ENCODE measurements around the gene PIK3R3. TPM values are rescaled to one million over a fixed set of nuclear protein-coding genes. Genes with fewer than 3 reads are reported as not detected.

Gene PIK3R3
- total and polyA plus RNA-seq, 9 of the 15 experiments (the other 6 are each of a cell fraction or from before 2014, with no cell fraction given), result 1.4 to 7.7 (median 4.6) TPM

DNA sequence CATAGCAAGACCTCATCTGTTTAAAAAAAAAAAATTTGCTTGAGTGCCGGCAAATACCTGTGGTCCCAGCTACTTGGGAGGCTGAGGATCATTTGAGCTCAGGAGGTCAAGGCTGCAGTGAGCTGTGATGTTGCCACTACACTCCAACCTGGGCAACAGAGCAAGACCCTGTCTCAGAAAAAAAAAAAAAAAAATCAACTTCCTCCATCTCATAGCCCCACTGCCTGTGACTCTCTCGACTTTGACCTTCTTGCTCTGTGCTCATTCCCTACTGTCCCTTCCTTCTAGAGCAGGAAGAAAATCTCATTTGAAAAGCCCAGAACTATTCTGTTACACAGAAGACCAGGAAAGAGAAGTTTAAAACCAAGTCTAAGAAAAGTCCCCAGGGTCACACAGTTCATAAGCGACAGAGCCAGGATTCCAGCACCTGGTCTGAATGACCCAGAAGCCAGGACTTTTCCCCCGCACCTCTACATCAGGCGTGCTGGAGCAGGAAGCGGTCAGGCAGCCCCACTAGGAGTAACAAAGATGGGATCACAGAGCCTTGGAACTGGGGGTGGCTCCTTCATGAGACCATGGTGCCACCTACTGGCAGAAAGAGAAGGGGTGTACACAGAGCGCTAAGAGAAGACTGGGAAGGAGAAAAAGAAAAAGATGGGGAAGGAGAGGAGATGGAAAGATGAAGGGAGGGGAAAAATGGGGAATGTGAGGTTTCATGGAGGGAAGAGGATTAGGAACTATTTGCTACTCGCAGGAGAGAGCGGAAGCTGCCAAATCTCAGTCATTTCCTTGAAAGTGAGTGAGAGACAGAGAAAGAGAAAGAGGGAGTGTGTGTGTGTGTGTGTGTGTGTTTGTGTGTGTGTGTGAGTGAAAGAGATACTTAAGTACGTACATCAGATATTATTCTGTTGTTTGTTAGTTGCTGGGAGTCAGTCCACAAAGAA is 47.0 kb upstream of the PIK3R3 start (continued):
- TF ChIP-seq NFIC (IDR thresholded peaks at IDR 0.05), result peak; percentile 11; the same call in 1 of the 2 replicates
- no peak for TF ChIP-seq ZBTB17 (CRISPR knock-in tag; IDR thresholded peaks at IDR 0.05)
- TF ChIP-seq CSDE1 (IDR thresholded peaks at IDR 0.05), result 0 out of 4 replicates have a peak, but pooled peaks of 1 of the 2 experiments have one; percentile 76
- TF ChIP-seq NR1H2 (CRISPR knock-in tag; IDR thresholded peaks at IDR 0.05), result no peak
- TF ChIP-seq CBFA2T3 (IDR thresholded peaks at IDR 0.05), result peak; percentile 11; the same call in 1 of the 2 replicates
- peak in 1 of 2 experiments; percentile 30; a peak in 1 of 4 replicates for TF ChIP-seq ZMIZ1 (IDR thresholded peaks at IDR 0.05; ENCODE audit: low read depth in 2 of 2, low read length in 2 of 2)
- TF ChIP-seq, protein P1, sequence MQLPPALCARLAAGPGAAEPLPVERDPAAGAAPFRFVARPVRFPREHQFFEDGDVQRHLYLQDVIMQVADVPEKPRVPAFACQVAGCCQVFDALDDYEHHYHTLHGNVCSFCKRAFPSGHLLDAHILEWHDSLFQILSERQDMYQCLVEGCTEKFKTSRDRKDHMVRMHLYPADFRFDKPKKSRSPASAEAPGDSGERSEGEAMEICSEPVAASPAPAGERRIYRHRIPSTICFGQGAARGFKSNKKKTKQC (CRISPR knock-in tag; IDR thresholded peaks at IDR 0.05), result no peak
- TF ChIP-seq SMC3 (conservative IDR thresholded peaks at IDR 0.05; ENCODE audit: insufficient read depth, low read depth, low read length), result peak; percentile 99

All from K562 (cell line).